Lower leg skin (tissue), 3 donors: ENCODE results near the gene BAHCC1.

Source experiments
- CTCF ChIP-seq, 3 donors: fragments of 450-650 bp; IDR thresholded peaks; one replicate each; pipeline ENCODE4 v1.5.1; 2016; ENCODE audit warnings: antibody characterized with exemption in 3 of 3, mild to moderate bottlenecking in 3 of 3, moderate library complexity in 2 of 3
- POLR2A ChIP-seq, 2 donors: fragments of 450-650 bp; IDR thresholded peaks; one replicate each; pipeline ENCODE4 v1.6.1; 2016 to 2017; ENCODE audit warnings: antibody characterized with exemption in 2 of 2, mild to moderate bottlenecking in 1 of 2, moderate library complexity in 1 of 2

- TF ChIP-seq POLR2A (IDR thresholded peaks at IDR 0.05) (no peak), CTCF (IDR thresholded peaks at IDR 0.05) (no peak)
Observed at GRCh38 chr17:81391936-81392908, 3.0 kb upstream of the BAHCC1 start.
